ENCODE measurements around the gene ZW10. TPM values are rescaled to one million over a fixed set of nuclear protein-coding genes. Genes with fewer than 3 reads are reported as not detected.
A peak's percentile ranks its signal among the peaks of the same experiment; 100 is the strongest.
"Not testable (repeated sequence)": the region's sequence is repeated elsewhere in the genome, so short reads cannot be mapped to it uniquely, and the experiment has no call there.

The ZW10 gene, protein sequence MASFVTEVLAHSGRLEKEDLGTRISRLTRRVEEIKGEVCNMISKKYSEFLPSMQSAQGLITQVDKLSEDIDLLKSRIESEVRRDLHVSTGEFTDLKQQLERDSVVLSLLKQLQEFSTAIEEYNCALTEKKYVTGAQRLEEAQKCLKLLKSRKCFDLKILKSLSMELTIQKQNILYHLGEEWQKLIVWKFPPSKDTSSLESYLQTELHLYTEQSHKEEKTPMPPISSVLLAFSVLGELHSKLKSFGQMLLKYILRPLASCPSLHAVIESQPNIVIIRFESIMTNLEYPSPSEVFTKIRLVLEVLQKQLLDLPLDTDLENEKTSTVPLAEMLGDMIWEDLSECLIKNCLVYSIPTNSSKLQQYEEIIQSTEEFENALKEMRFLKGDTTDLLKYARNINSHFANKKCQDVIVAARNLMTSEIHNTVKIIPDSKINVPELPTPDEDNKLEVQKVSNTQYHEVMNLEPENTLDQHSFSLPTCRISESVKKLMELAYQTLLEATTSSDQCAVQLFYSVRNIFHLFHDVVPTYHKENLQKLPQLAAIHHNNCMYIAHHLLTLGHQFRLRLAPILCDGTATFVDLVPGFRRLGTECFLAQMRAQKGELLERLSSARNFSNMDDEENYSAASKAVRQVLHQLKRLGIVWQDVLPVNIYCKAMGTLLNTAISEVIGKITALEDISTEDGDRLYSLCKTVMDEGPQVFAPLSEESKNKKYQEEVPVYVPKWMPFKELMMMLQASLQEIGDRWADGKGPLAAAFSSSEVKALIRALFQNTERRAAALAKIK
- 22.2 TPM for total RNA-seq

DNA sequence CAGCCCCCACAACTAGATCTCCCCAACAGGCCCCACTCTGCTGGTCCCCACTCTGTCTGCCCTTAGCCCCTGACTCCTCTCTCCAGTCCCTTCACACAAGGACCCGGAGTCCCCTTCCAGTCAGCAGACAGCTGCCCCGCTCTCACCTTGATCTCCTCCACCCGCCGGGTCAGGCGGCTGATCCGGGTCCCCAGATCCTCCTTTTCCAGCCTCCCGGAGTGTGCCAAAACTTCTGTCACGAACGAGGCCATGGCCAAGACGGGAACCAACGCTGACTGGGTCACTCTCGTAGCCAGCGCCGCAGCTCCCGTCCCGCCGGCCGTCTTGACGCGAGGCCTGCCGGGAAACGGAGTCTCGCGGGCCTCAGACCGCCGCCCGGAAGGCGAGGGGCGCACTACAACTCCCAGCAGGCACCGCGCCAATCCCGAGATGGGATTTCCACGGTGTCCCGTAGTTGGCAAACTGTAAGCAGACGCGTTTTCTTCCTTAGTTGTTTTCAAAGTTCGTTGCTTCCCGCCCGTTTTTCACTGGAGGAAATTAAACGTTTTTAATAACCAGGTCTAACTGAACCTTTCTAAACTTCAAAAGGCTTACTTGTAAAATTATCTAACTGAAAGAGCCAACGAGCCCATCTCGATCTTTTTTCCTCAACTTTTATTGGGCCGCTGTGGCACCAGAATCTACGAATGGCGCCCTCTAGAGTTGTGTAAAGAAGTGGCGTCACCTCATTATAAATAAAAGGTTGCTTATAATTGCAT is at the start of gene ZW10:
Gene ZW10, minus strand, starts transcription at position 277 of the 758 bp plus-strand sequence. Its CDS starts 26 bp downstream, at position 251.
- DNase-seq = peak; percentile 99

DNA sequence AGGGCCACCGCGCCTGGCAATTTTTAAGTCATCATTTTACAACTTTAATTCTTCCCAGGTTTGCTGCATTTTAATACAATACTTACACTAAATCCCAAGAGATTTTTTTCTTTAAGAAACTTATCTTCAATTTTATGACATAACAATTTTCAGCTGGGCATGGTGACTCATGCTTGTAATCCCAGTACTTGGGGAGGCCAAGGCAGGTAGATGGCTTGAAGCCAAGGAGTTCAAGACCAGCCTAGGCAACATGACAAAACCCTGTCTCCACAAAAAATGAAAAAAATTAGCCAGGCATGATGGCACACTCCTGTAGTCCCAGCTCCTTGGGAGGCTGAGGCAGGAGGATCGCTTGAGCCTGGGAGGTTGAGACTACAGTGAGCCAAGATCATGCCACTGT is 44.9 kb upstream of the ZW10 start:
- no peak for DNase-seq

DNA sequence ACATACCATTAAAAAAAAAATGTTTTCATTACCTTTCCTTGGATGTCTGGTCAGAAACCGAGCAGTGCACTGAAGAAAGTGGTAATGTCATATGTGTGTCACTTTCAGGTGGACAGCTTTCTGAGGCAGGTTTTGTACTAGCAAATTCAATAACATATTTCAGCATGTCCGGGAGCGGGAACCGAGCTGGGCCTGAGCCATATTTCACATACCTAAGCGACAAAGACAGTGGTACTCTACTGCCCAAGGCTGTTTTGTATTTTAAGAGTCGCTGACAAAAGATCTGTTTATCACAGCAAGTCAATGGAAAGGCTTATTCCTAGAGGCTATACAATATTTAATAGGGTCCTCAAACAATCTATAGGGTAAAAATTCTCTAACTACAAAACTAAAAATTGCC is 44.1 kb upstream of the ZW10 start:
- no peak for DNase-seq

DNA sequence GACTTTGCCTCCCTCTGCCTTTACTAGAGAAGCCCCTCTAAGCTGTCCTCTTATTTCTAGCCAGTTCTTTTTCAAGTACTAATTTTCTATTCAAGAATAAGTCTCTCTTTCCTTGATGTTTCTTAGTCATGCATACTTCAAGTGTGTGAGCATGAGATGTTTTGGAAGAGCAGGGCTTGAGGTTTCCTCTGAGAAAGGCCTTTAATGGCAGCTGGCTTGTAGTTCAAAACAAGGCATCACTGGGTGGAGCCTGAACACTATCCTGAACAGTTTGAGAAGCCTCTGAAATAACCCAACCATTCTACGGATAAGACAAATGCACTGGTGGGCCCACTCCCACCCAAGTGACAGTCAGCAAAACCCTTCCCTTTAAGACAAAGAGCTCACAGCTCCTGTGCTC is 43.7 kb upstream of the ZW10 start:
- no peak for DNase-seq

DNA sequence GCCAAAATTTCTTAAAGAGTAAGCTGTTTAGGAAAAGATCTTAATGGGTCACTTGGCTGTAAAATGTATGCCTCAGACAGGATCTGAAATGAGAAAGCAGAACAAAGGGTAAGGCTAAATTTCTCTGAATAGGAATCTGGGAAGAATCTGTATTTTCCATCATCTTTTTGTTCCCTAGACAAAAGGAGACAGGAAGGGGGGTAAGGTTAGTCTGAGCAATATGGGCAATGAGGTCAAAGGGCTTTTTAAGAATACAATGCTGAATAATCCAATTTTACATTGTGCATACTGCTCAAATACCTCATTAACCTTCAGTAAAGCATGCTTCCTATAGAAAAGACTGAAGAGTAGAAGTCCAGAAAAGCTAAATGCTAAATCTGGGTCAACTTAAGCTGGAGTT is 40.7 kb upstream of the ZW10 start:
- no peak for DNase-seq

DNA sequence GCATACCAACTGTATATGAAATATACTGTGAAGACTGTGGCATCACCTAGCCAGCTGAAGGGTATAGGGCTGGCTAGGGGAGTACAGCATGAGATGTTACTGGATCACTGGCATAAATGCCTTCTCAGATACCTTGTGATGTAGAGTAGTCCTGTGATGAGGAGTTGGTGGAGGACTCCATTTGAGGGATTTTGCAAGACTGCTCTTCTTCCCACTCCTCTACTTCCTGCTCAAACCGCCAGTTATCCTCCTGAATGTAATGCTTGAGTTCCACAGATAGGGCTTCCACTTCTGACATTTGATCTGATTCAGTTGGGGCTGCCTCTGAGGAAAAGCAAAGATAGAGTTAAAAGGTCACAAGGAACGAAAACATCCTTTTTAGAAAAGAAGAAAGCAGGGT is 35.4 kb upstream of the ZW10 start:
- no peak for DNase-seq

DNA sequence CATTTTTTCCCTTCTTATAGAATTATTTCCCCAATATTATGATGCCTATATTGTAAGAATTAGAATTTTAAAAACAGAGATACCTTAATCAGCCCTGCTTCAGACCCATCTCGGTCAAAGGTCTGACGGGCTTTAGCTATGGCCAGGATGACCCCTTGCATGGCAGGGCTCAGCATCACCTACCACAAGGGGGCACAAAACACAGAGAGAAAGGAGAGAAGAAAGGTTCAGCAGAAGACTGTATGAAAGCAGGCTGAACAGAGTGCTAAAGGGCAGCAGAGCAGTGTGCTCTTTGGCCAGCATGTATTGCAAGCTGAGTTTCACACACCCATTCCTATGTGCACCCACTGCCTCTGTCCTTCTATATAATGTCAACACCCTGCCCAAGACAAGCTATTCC is 32.9 kb upstream of the ZW10 start:
- DNase-seq = peak; percentile 14

DNA sequence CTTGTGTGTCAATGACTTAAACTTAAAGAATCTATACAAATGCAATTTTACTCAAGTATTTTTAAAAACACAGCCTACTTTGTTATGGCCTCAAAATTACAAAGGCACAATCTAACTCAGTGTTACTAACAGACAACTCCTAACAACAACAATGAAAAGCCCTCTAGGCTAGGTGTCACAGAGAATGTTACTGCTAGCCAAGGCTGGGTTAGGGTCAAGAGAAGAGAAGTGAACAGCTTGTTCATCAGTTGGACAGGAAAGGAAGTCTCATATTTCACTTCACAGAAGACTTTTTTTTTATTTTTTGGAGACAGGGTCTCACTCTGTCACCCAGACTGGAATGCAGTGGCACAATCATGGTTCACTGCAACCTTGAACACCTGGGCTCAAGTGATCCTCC is 32.1 kb upstream of the ZW10 start:
- DNase-seq = no peak

DNA sequence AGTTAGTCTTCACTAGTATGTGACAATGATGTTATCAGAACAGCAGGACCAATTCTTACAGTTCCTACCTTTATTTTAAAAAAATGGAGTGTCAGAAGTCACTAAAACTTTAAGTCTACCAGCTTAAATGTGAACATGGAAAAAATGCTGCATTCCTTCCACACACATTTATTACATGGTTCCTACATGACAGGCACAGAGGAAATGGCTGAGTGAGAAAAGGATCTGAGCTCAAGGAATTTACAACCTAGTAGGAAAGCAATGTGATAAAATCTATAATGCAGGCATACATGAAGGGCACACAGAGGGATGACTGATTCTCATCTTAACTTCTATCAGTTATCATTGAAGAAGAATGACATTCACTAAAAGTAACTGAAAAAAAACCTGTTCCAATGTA is 29.1 kb upstream of the ZW10 start:
- DNase-seq = no peak

DNA sequence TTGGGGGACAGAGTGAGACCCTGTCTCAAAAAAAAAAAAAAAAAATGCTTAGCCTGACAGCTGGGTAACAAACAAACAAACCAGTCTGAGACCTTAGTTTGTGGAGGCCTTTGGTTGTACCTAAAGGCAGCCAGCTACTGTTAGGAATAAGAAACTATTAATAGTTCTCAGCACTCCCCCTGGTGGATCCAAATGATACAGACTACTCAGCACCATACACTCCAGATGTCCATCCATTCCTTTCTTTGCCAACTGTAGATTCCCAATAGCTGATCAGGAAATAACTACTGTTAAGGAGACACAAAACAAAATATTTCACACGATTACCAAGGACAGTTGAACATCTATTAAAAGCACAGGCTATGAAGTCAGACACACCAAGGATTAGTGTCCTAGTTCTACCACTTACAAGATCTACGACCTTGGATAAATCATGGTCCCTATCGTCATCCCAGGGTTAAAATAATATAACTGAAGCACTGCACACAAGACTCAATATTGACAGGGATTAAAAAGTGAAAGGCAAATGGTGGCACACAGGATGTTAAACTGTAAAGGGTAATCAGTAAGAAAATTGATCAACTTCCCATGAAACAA is 23.3 kb upstream of the ZW10 start:
- peak; percentile 67 for DNase-seq

DNA sequence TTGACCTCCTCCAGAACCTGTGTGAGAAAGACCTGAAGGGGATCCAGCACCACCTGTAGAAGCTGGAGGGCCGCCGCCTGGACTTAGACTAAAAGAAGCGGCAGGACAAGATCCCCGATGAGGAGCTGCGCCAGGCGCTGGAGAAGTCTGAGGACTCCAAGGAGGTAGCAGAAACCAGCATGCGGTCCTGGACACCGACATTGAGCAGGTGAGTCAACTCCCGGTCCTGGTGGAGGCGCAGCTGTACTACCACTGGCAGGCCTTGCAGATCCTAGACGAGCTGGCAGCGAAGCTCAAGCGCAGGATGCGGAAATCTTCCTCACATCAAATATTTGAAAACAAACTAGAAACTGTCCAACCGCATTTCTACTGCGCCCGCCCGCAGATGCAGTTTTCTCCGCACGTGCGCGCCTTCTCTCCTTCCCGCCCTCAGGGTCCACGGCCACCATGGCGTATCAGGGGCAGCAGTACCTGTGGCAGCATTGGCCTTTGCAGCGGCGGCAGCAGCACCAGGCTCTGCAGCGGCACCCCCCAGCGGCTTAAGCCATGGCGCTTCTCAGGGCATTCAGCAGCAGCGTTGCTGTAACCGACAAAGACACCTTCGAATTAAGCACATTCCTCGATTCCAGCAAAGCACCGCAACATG is 16.3 kb upstream of the ZW10 start:
- no peak for DNase-seq

DNA sequence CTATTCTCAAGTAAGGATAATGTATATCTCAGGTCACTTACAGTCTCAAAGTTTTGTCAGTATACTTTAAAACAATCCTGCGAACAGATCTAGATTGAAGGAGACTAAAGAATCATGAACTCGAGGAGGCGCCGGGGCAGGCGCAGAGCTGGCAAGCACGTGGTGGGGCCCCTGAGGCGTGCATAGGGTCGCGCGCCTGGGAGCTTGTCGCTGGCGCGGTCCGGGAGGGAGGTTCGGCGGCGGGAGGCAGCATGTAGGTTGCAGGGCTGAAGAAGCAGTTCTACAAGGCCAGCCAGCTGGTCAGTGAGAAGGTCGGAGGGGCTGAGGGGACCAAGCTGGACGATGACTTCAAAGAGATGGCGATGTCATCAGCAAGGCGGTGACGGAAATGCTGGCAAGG is 15.5 kb upstream of the ZW10 start:
- DNase-seq = not testable (repeated sequence)

DNA sequence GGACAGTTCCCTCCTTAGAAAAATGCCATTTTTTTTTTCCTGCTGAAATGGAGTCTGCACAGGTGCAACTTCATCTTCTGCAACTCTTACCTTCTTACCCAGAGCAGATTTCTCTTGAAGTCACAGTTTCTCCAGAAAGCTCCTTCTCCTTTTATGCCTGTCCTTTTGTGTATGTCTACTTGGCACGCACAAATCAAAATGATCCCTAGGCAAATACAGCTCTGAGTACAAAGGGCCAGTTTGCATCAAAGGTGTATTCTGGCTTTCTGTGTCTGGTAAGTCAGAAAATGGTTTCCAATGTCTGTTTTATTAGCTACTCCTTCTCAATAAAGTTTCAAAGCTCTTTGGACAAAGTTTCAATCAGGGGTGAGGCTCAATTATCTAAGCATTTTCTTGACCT is 8.6 kb upstream of the ZW10 start:
- no peak for DNase-seq

DNA sequence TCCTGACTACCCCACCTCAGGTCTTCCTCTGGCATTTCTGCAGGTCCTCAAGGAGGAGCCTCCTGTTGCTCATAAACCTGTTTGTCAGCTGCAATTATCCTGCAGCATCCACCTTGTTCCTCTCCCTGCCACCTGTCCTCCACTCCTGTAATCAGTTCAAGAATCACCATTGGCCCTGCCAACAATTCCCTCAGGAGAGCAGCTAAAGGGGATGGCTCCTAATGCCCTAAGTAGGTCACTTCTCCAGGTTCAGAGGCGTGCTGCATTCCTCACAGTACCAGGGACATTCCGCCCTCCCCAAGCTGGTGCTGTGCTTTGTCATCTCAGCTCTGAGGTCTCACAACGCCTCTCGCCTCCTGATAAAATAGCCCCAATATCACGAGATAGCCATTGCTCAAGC is 8.2 kb upstream of the ZW10 start:
- DNase-seq = no peak

DNA sequence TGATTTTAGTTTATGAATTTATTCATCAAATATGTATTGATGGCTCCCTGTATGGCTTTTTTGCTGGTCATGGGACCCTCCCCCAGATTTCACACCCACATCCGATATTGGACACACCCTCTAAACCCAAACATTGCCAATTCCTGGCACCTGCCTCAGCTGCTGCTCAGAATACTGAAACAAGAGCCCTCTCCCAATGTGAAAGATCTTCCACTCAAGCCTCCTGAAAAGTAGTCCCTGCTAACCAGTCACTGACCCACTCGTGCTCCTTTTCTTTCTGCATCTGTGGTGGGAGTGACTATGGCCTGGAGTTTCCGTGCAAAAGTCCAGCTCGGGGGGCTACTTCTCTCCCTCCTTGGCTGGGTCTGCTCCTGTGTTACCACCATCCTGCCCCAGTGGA is 6.0 kb upstream of the ZW10 start, which contains the start of gene CLDN25:
Gene CLDN25, plus strand, starts transcription at position 301 of the 400 bp plus-strand sequence. Its CDS starts 0 bp downstream, at position 301.
- no peak for DNase-seq

DNA sequence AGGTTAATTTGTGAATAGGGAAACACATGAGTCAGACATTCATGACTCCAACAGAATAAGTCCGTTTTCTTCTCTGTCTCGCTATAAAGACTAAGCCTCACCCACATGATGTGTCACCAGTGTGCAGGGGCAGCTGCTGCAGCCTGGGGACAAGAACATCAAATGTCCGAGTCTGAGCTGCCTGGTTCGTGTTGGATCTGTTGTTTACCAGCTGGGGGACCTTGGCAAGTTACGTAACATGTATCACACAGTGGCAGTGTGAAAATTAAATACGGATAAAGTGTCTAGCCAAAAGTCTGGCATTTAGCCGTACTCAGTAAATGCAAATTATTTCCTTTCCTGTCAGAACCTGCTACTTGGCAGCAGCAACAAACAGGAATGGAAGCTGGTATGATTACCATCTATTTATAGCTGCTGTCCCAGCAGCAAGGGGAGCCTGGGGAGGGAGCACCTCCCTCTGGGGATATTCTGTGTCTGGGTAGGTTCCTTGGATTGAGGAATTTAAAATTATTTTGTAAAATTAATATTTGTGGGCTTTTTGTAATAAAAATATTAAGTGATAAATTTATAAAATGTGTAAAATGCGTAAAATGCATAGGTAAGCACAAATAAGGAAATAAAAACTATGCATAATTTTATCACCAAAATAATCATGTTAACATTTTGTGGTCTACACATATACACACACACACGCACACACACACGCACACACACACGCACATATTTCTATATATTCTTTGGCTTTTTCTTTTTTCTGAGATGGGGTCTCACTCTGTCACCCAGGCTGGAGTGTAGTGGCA is 4.8 kb upstream of the ZW10 start:
- peak; percentile 65 for DNase-seq

DNA sequence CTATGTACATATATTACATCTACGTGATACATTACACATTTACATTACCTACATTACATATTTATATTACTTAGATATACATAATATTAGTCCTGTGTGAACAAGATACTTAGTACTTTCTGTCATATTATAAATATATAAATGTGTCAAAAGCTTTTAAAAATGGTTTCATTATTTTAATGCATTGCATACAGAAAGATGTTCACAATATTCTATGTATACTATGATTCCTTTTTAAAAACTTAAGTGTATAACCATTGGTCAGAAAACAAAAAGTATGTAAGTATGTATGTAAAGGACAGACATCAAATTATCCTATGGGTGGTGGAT is 647 bp upstream of the ZW10 start:
- DNase-seq = no peak

DNA sequence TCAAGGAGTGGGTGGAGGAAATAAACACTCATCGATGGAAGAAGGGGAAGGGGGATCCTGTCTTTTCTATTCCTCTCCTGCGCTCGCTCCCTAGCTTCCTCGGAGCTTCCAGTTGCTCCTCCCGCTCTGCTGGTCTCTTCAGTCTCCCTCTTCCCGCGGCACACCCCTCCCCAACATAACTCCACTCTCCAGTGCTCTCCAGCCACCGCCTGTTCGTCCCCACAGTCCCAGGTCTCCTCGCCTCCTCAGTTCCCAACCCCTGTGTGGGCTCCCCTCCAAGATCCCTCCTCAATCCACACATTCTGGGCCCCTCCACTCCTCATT is 438 bp downstream of the ZW10 start:
- DNase-seq = peak; percentile 55

DNA sequence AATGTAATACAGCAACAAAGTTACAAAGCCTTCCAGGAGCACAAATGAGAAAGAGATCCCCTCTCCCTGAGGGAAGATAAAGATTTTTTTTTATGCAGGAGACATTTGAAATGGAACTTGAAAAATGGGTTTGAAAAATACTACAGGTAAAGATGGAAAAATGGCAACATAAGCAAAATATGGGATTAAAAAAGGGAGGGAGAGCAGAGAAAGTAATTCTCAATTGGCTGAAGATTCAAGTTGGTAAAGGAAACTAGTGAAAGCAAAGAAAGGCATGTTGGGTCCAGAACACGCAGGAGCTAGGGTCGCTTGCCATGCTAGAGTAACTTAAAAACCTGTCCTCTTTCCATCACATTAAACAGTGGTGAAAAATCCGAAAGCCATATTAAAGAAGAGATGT is 1.5 kb downstream of the ZW10 start:
- no peak for DNase-seq

DNA sequence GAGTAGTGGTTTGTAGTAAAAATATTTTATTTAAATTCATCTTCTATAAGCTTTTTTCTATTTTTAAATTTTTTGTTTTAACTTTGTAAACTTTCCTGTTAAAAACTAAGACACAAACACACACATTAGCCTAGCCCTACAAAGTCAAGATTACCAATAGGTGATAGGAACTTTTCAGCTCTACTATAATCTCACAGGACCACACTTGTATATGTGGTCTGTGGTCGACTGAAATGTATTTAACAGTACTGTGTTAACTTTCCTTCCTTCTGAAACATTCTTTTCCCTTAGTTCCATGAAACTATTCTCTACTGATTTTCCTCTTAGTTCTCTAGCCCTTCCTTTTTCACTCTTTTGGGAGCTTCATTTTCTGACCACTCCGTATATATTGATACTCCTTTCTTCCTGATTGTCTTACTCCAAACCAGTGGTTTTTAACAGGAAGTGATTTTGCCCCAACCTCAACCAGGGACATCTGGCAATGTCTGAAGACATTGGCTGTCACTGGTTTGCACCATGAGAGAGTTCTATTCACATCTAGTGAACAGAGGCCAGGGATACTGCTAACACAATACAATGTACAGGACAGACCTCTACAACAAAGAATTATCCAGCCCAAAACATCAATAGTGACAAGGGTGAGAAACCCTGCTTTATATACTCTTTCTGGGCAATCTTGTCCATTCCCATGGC is 8.8 kb downstream of the ZW10 start:
- DNase-seq = no peak

DNA sequence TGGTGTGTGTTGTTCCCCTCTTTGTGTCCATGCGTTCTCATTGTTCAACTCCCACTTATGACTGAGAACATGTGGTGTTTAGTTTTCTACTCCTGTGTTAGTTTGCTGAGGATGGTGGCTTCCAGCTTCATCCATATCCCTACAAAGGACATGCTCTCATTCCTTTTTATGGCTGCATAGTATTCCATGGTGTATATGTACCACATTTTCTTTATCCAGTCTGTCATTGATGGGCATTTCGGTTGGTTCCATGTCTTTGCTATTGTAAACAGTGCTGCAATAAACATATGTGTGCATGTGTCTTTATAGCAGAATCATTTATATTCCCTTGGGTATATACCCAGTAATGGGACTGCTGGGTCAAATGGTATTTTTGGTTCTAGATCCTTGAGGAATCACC is 10.5 kb downstream of the ZW10 start:
- DNase-seq = not testable (repeated sequence)
